T-helper 17 cell (primary cell): ENCODE data around the gene TBC1D19. TPM values are rescaled to one million over a fixed set of nuclear protein-coding genes. Genes with fewer than 3 reads are reported as not detected.
"Not testable (repeated sequence)": the region's sequence is repeated elsewhere in the genome, so short reads cannot be mapped to it uniquely, and the experiment has no call there.

Experiments
- ATAC-seq: fragments of 150-1000 bp; cut with Tn5 transposase; 2 replicates; pipeline ENCODE4 v1.10.0; 2021; ENCODE audit warnings: mild to moderate bottlenecking, moderate library complexity
- DNase-seq, 3 donors: peaks; one replicate each; pipeline versions ENCODE4 v3.0.0 to v3.0.0-alpha.2; 2020 to 2021
- H3K9me3 ChIP-seq: one replicate; pipeline ENCODE4 v1.7.0; 2013; ENCODE audit warnings: low read length, mild to moderate bottlenecking; ENCODE audit not compliant: control insufficient read depth, poor library complexity, severe bottlenecking
- H3K27ac Mint-ChIP-seq: one replicate; pipeline ENCODE4 v1.8.0; 2022; ENCODE audit warnings: mild to moderate bottlenecking, moderate library complexity, mixed read lengths
- H3K27me3 Mint-ChIP-seq: one replicate; pipeline ENCODE4 v1.8.0; 2022; ENCODE audit warnings: mixed read lengths
- H3K36me3 Mint-ChIP-seq: one replicate; pipeline ENCODE4 v1.8.0; 2022; ENCODE audit warnings: low read depth, mixed read lengths
- H3K4me1 Mint-ChIP-seq: one replicate; pipeline ENCODE4 v1.8.0; 2022; ENCODE audit warnings: mild to moderate bottlenecking, mixed read lengths
- H3K4me3 Mint-ChIP-seq: one replicate; pipeline ENCODE4 v1.8.0; 2022; ENCODE audit warnings: mild to moderate bottlenecking, moderate library complexity, mixed read lengths
- total RNA-seq, 4 donors: library from RNA in 2 of 4; stranded (reverse) in 2 of 4; gene quantifications; one replicate each; pipeline ENCODE4 v1.2.3 and lab custom pipeline; 2022 to 2026

The TBC1D19 gene
- total RNA-seq, 2 donors from 2014 or later: 7.5 to 9.9 TPM

- no peak overlapping the region for H3K27ac Mint-ChIP-seq
- peaks cover 3% of the 10 kb centered on the region for H3K4me1 Mint-ChIP-seq
- peaks cover 15% of the 10 kb centered on the region for H3K36me3 Mint-ChIP-seq
- DNase-seq (no peak), ATAC-seq (no peak)
- H3K4me3 Mint-ChIP-seq: no peak overlapping the region
- H3K27me3 Mint-ChIP-seq: no peaks in the 10 kb centered on the region
- H3K9me3 ChIP-seq: no peaks in the 10 kb centered on the region
Observed at GRCh38 chr4:26660261-26660660, 76.4 kb downstream of the TBC1D19 start.

GRCh38 chr4:26663888-26664287, 80.0 kb downstream of the TBC1D19 start:
- peaks cover 6% of the 10 kb centered on the region for H3K36me3 Mint-ChIP-seq
- no peak overlapping the region for H3K27ac Mint-ChIP-seq
- H3K9me3 ChIP-seq: no peaks in the 10 kb centered on the region
- DNase-seq: no peak
- no peak for ATAC-seq
- H3K4me3 Mint-ChIP-seq: no peak overlapping the region
- peaks cover 3% of the 10 kb centered on the region for H3K4me1 Mint-ChIP-seq
- H3K27me3 Mint-ChIP-seq: no peaks in the 10 kb centered on the region

- no peaks in the 10 kb centered on the region for H3K4me1 Mint-ChIP-seq
- no peak overlapping the region for H3K4me3 Mint-ChIP-seq
- H3K27ac Mint-ChIP-seq: peak overlapping the region; percentile 47
- no peaks in the 10 kb centered on the region for H3K27me3 Mint-ChIP-seq
- no peaks in the 10 kb centered on the region for H3K36me3 Mint-ChIP-seq
- no peak for DNase-seq
- no peak for ATAC-seq
- H3K9me3 ChIP-seq: no peaks in the 10 kb centered on the region
Observed at GRCh38 chr4:26670903-26671537, 87.1 kb downstream of the TBC1D19 start.

GRCh38 chr4:26679040-26679695, 95.3 kb downstream of the TBC1D19 start:
- H3K9me3 ChIP-seq, H3K4me3 Mint-ChIP-seq, DNase-seq, ATAC-seq, H3K27ac Mint-ChIP-seq, H3K27me3 Mint-ChIP-seq, H3K4me1 Mint-ChIP-seq: not testable (repeated sequence)
- peaks cover 20% of the 10 kb centered on the region for H3K36me3 Mint-ChIP-seq

DNA sequence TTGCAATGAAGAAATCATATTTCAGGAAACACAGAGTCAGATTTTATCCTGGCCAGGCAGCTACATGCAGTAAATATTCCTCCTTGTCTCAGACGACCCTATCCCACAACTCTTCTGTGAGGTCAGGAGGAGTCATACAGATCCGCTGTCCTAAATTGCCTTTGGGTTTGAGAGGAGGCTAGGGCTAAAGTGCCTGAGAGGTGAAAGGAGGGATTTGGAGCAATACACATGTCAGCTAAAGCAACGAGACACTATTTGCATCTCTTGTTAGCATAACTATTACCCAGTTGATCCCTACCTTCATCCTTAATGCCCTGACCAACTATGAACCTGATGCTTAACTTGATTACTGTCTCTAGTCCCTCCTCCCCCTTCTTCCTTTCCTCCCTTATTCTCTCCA, 98.6 kb downstream of the TBC1D19 start:
- Mint-ChIP-seq H3K27me3 (no peaks in the 10 kb centered on the region), H3K36me3 (peaks cover 14% of the 10 kb centered on the region), H3K4me3 (no peak overlapping the region), H3K27ac (no peak overlapping the region), H3K4me1 (no peaks in the 10 kb centered on the region)
- ATAC-seq (no peak), DNase-seq (no peak)
- no peaks in the 10 kb centered on the region for H3K9me3 ChIP-seq

DNA sequence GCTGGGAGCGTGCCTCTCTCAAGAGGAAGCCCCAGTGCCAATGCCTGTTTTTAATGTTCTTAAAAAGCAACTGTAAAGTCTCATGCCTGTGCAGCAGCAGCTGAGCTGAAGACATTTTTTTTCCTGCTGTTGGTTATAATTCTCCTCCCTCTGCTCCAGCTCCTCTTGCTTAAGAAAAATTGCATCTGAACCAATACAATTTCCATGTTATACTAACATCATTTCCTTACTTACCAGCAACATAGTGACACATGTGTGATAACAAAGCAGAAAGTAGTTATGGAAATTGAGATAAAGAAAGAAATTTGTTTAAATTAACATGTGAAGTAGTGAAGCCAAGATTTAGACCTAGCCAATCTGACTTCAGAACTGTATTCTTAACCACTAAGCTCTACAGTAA, 101.4 kb downstream of the TBC1D19 start:
- peaks cover 8% of the 10 kb centered on the region for H3K36me3 Mint-ChIP-seq
- no peak overlapping the region for H3K27ac Mint-ChIP-seq
- no peaks in the 10 kb centered on the region for H3K9me3 ChIP-seq
- ATAC-seq (no peak), DNase-seq (no peak)
- H3K27me3 Mint-ChIP-seq: no peaks in the 10 kb centered on the region
- H3K4me3 Mint-ChIP-seq: no peak overlapping the region
- no peaks in the 10 kb centered on the region for H3K4me1 Mint-ChIP-seq

DNA sequence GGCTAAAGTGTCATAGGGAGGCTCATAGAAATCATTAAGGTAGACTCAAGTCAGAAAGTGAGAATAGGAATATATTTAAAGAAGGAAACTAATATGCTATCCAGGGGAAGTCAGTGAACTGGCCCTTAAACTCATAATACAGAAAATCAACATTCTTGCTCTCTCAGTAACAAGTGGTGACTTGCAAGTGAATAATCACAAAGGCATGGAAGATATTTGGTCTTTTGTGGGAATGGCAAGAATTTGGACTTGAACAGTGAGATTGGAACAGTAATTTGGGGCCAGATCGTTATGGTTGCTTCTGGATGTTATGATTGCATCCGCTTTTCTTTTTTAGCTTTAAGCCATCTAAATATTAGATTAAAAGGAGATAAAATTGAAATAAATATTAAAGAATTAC, 103.8 kb downstream of the TBC1D19 start:
- no peak overlapping the region for H3K27ac Mint-ChIP-seq
- H3K27me3 Mint-ChIP-seq: no peaks in the 10 kb centered on the region
- no peak overlapping the region for H3K4me3 Mint-ChIP-seq
- DNase-seq: no peak
- no peaks in the 10 kb centered on the region for H3K9me3 ChIP-seq
- no peaks in the 10 kb centered on the region for H3K4me1 Mint-ChIP-seq
- ATAC-seq: no peak
- H3K36me3 Mint-ChIP-seq: peaks cover 12% of the 10 kb centered on the region

DNA sequence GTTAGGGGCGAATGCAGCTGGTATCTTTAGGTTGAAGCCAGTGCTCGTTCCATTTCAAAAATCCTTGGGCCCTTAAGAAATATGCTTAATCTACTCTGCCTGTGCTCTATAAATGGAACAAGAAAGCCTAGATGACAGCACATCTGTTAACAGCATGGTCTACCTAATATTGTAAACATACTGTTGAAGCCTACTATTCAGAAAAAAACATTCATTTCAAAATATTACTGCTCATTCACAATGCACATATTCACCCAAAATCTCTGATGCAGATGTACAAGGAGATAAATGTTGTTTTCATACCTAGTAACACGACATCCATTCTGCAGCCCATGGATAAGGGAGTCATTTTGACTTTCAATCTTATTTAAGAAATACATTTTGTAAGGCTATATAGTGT, 106.6 kb downstream of the TBC1D19 start:
- ATAC-seq (no peak), DNase-seq (no peak)
- Mint-ChIP-seq H3K36me3 (peaks cover 13% of the 10 kb centered on the region), H3K4me3 (no peak overlapping the region), H3K4me1 (no peaks in the 10 kb centered on the region), H3K27ac (no peak overlapping the region), H3K27me3 (no peaks in the 10 kb centered on the region)
- no peaks in the 10 kb centered on the region for H3K9me3 ChIP-seq

GRCh38 chr4:26692014-26692726, 108.3 kb downstream of the TBC1D19 start:
- ATAC-seq (no peak), DNase-seq (no peak)
- H3K4me1 Mint-ChIP-seq: no peaks in the 10 kb centered on the region
- peaks cover 13% of the 10 kb centered on the region for H3K36me3 Mint-ChIP-seq
- no peak overlapping the region for H3K4me3 Mint-ChIP-seq
- no peaks in the 10 kb centered on the region for H3K27me3 Mint-ChIP-seq
- no peaks in the 10 kb centered on the region for H3K9me3 ChIP-seq
- H3K27ac Mint-ChIP-seq: no peak overlapping the region

DNA sequence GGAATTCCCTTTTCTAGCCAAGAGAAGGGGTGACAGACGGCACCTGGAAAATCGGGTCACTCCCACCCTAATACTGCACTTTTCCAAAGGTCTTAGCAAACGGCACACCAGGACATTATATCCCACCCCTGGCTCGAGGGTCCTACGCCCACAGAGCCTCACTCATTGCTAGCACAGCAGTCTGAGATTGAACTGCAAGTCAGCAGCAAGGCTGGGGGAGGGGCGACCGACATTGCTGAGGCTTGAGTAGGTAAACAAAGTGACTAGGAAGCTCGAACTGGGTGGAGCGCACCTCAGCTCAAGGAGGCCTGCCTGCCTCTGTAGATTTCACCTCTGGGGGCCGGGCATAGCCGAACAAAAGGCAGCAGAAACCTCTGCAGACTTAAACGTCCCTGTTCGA, 110.2 kb downstream of the TBC1D19 start:
- H3K27me3 Mint-ChIP-seq, H3K27ac Mint-ChIP-seq, H3K9me3 ChIP-seq, H3K4me1 Mint-ChIP-seq, DNase-seq, H3K36me3 Mint-ChIP-seq, ATAC-seq, H3K4me3 Mint-ChIP-seq: not testable (repeated sequence)

GRCh38 chr4:26700110-26700509, 116.2 kb downstream of the TBC1D19 start:
- no peaks in the 10 kb centered on the region for H3K4me1 Mint-ChIP-seq
- H3K27me3 Mint-ChIP-seq: no peaks in the 10 kb centered on the region
- no peak overlapping the region for H3K4me3 Mint-ChIP-seq
- H3K9me3 ChIP-seq: no peaks in the 10 kb centered on the region
- ATAC-seq (no peak), DNase-seq (no peak)
- no peak overlapping the region for H3K27ac Mint-ChIP-seq
- H3K36me3 Mint-ChIP-seq: peaks cover 2% of the 10 kb centered on the region

DNA sequence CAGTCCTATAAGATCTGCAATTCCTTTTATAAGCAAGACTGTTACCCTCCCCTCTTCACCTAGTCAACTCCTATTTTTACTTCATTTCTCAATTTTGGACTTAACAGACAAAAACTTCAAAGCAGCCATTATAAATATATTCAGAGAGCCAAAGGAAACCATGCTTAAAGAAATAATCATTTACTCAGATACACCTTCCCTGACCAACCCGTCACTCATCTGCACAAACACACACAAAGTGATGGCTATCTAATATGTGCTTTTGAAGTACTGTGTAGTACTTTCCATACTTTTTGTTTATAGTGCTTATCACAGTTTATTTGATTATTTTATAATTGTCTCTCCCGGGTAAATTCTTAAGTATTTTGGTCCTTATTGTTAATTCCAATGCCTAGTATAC, 117.2 kb downstream of the TBC1D19 start:
- DNase-seq (no peak), ATAC-seq (no peak)
- no peaks in the 10 kb centered on the region for H3K27me3 Mint-ChIP-seq
- H3K4me1 Mint-ChIP-seq: no peaks in the 10 kb centered on the region
- peaks cover 2% of the 10 kb centered on the region for H3K36me3 Mint-ChIP-seq
- no peak overlapping the region for H3K4me3 Mint-ChIP-seq
- H3K9me3 ChIP-seq: no peaks in the 10 kb centered on the region
- H3K27ac Mint-ChIP-seq: no peak overlapping the region

- Mint-ChIP-seq H3K4me3 (no peak overlapping the region), H3K27ac (no peak overlapping the region), H3K4me1 (no peaks in the 10 kb centered on the region), H3K27me3 (no peaks in the 10 kb centered on the region), H3K36me3 (peaks cover 2% of the 10 kb centered on the region)
- ATAC-seq: no peak
- no peak for DNase-seq
- no peaks in the 10 kb centered on the region for H3K9me3 ChIP-seq
Observed at GRCh38 chr4:26701786-26702227, 117.9 kb downstream of the TBC1D19 start.
